Measurements from ENCODE around the gene RBFOX2. TPM values are rescaled to one million over a fixed set of nuclear protein-coding genes. Genes with fewer than 3 reads are reported as not detected.

RBFOX2 gene
- total and polyA plus RNA-seq, 2 donors (not counting 1 experiment from before 2014, with no cell fraction given): not detected

DNA sequence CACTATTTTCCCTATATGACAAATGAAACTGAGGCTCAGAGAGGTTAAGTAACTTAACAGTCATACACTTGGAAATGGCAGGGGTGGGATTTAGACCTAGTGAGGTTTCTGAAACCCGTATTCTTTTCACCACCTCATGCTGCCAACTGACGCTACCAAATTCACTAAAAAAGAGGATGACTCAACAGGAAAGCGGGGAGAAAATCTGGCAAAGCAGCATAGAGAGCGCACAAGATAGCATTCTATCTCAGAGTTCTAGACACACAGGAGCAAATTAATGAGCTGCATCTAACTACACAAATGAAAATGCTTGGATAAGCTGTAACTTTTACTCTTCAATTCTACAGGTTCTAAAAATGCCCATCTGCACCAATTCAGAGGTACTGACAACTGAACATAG, 136.4 kb downstream of the RBFOX2 start:
- DNase-seq (no peak), ATAC-seq (ENCODE audit: low read depth) (no peak)
- H4K20me1 ChIP-seq (ENCODE audit: control insufficient read depth, insufficient read depth, low read length, poor library complexity, severe bottlenecking): no peaks in the 10 kb centered on the region
- no peak for TF ChIP-seq EZH2 (IDR thresholded peaks at IDR 0.05; ENCODE audit: borderline replicate concordance, insufficient read depth, low read depth, low read length, poor library complexity, severe bottlenecking)
- TF ChIP-seq, protein P1, sequence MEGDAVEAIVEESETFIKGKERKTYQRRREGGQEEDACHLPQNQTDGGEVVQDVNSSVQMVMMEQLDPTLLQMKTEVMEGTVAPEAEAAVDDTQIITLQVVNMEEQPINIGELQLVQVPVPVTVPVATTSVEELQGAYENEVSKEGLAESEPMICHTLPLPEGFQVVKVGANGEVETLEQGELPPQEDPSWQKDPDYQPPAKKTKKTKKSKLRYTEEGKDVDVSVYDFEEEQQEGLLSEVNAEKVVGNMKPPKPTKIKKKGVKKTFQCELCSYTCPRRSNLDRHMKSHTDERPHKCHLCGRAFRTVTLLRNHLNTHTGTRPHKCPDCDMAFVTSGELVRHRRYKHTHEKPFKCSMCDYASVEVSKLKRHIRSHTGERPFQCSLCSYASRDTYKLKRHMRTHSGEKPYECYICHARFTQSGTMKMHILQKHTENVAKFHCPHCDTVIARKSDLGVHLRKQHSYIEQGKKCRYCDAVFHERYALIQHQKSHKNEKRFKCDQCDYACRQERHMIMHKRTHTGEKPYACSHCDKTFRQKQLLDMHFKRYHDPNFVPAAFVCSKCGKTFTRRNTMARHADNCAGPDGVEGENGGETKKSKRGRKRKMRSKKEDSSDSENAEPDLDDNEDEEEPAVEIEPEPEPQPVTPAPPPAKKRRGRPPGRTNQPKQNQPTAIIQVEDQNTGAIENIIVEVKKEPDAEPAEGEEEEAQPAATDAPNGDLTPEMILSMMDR (IDR thresholded peaks at IDR 0.05): no peak
- H3K9me3 ChIP-seq (ENCODE audit: control extremely low read depth in 1 of 3, control insufficient read depth in 2 of 3, insufficient read depth in 1 of 3, low read length in 2 of 3): no peaks in the 10 kb centered on the region
- peaks cover 36% of the 10 kb centered on the region for H3K27me3 Mint-ChIP-seq
- H3K4me2 ChIP-seq (replicated peaks; ENCODE audit: low read depth, low read length, poor library complexity, severe bottlenecking): no peak overlapping the region
- no peak overlapping the region for H2AFZ ChIP-seq (ENCODE audit: insufficient read depth, low read depth, low read length, poor library complexity, severe bottlenecking)
- ChIA-PET POLR2A (no interaction called here), CTCF (no interaction called here)
- no peak overlapping the region for H3K27ac ChIP-seq (ENCODE audit: low read length in 2 of 2)
- H3K4me3 Mint-ChIP-seq: no peak overlapping the region
- H3K9ac ChIP-seq (ENCODE audit: low read length): no peak overlapping the region
- no peak overlapping the region for H3K27ac Mint-ChIP-seq
- intact Hi-C loops (cut with micrococcal nuclease): no loop called here
- H3K9me3 Mint-ChIP-seq (ENCODE audit: insufficient read depth): no peaks in the 10 kb centered on the region
- H3K4me1 ChIP-seq (ENCODE audit: control insufficient read depth in 2 of 2, insufficient read depth in 2 of 2, low read length in 2 of 2): no peaks in the 10 kb centered on the region
- no peak overlapping the region for H3K4me3 ChIP-seq (ENCODE audit: control extremely low read depth in 1 of 5, extremely low read depth in 1 of 5, insufficient read depth in 1 of 5, low read depth in 2 of 5, low read length in 4 of 5)
- 58% methylated on average over 4 of the region's 4 CpGs for WGBS (ENCODE audit: insufficient coverage)
- H3K36me3 ChIP-seq (replicated peaks in 1 of 2; ENCODE audit: control extremely low read depth in 1 of 2, control insufficient read depth in 1 of 2, extremely low read depth in 1 of 2, insufficient read depth in 2 of 2, low read length in 1 of 2): no peaks in the 10 kb centered on the region
- no peaks in the 10 kb centered on the region for H3K4me1 Mint-ChIP-seq
- no peaks in the 10 kb centered on the region for H3K79me2 ChIP-seq (ENCODE audit: control insufficient read depth, insufficient read depth, low read length)
- H3K27me3 ChIP-seq (replicated peaks in 1 of 4; ENCODE audit: control extremely low read depth in 1 of 4, control insufficient read depth in 3 of 4, insufficient read depth in 4 of 4, low read length in 3 of 4): peaks cover 0 to 8% (median 2%) of the 10 kb centered on the region in 4 experiments

DNA sequence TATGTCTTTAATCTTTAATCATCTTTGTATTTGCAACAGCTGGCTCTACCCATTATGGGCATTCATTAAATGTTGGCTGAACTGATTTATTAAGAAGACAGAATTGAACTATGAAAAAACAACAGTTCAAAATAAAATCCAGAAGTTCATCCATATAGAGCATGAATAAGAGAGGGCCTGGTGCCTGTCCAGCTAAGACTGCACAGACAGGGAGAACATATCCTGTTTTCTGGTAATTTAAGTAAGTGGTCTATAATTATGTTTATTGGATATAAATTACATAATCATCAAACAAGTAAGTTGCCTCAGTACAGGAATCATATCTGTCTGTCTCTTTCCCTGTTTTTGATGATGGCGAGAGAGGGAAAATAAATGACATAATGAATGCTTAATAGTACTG, 137.2 kb downstream of the RBFOX2 start:
- CTCF ChIA-PET: no interaction called here
- peaks cover 29% of the 10 kb centered on the region for H3K27me3 Mint-ChIP-seq
- Histone ChIP-seq H3K4me1 (ENCODE audit: control insufficient read depth in 2 of 2, insufficient read depth in 2 of 2, low read length in 2 of 2) (no peaks in the 10 kb centered on the region), H3K79me2 (ENCODE audit: control insufficient read depth, insufficient read depth, low read length) (no peaks in the 10 kb centered on the region), H3K27ac (ENCODE audit: low read length in 2 of 2) (no peak overlapping the region), H3K27me3 (replicated peaks in 1 of 4; ENCODE audit: control extremely low read depth in 1 of 4, control insufficient read depth in 3 of 4, insufficient read depth in 4 of 4, low read length in 3 of 4) (peaks cover 0 to 8% (median under 1%) of the 10 kb centered on the region in 4 experiments), H3K4me2 (replicated peaks; ENCODE audit: low read depth, low read length, poor library complexity, severe bottlenecking) (no peak overlapping the region), H3K9ac (ENCODE audit: low read length) (no peak overlapping the region), H3K9me3 (ENCODE audit: control extremely low read depth in 1 of 3, control insufficient read depth in 2 of 3, insufficient read depth in 1 of 3, low read length in 2 of 3) (no peaks in the 10 kb centered on the region), H3K4me3 (ENCODE audit: control extremely low read depth in 1 of 5, extremely low read depth in 1 of 5, insufficient read depth in 1 of 5, low read depth in 2 of 5, low read length in 4 of 5) (no peak overlapping the region), H2AFZ (ENCODE audit: insufficient read depth, low read depth, low read length, poor library complexity, severe bottlenecking) (no peak overlapping the region), H4K20me1 (ENCODE audit: control insufficient read depth, insufficient read depth, low read length, poor library complexity, severe bottlenecking) (no peaks in the 10 kb centered on the region), H3K36me3 (replicated peaks in 1 of 2; ENCODE audit: control extremely low read depth in 1 of 2, control insufficient read depth in 1 of 2, extremely low read depth in 1 of 2, insufficient read depth in 2 of 2, low read length in 1 of 2) (no peaks in the 10 kb centered on the region)
- TF ChIP-seq, protein P1 (IDR thresholded peaks at IDR 0.05): no peak
- no peak for TF ChIP-seq EZH2 (IDR thresholded peaks at IDR 0.05; ENCODE audit: borderline replicate concordance, insufficient read depth, low read depth, low read length, poor library complexity, severe bottlenecking)
- no peaks in the 10 kb centered on the region for H3K9me3 Mint-ChIP-seq (ENCODE audit: insufficient read depth)
- ATAC-seq (ENCODE audit: low read depth): no peak
- H3K27ac Mint-ChIP-seq: no peak overlapping the region
- intact Hi-C loops (cut with micrococcal nuclease): no loop called here
- H3K4me3 Mint-ChIP-seq: no peak overlapping the region
- WGBS (ENCODE audit: insufficient coverage): no CpG with 5 or more reads among the region's 1 CpG
- DNase-seq: no peak
- POLR2A ChIA-PET: no interaction called here
- H3K4me1 Mint-ChIP-seq: no peaks in the 10 kb centered on the region

All from B cell (primary cell).